ENCODE measurements around the gene YTHDC1.
"Not testable (repeated sequence)": the region's sequence is repeated elsewhere in the genome, so short reads cannot be mapped to it uniquely, and the experiment has no call there.

Gene YTHDC1

DNA sequence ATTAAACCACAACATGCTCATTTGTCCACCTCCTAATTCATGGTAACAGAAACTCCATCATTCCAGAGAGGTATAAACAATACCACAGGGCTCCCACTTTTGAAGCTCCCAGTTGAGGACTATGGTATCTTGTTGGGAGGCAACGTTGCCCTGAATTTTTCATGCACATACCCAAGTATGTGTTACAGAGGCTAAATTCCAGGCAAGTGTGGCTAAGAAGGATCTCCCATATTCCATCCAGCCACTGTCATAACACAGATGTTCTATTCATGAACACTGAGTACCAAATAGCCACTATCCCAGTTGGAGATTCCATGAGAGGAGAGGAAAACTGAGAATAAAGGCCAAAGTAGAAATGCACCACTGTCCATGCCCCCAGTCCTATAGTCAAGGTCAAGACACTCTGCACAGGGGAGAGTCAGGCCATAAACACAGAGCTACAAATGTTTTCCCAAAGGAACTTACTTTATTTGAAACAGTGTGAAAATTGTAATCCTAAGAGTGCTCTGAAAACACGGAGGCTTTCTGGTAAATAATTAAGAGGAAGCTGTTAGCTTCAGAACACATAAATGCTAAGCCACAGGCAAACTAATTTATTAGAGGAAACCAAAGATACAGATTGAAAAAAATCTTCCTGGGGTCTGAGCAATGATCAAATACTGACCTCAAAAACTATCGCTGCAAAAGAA, 62.0 kb downstream of the YTHDC1 start:
- DNase-seq, result no peak

DNA sequence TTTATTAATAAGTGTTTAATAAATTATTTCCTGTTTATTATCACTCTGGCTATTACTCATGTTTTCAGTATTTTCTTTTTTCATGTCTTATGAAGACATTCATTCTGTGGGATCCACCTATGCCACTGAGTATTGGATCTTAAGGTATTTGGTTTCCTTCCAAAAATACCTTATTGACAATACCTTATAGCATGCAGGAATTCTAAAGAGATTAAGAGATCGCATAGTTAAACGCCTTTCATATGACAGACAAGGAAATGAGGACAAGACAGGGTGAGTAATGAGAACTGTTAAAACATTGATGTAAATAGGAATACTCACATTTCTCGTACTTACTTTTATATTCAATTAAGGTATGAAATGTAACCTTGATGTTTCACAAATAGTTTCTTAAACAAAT, 66.2 kb downstream of the YTHDC1 start:
- no peak for DNase-seq

DNA sequence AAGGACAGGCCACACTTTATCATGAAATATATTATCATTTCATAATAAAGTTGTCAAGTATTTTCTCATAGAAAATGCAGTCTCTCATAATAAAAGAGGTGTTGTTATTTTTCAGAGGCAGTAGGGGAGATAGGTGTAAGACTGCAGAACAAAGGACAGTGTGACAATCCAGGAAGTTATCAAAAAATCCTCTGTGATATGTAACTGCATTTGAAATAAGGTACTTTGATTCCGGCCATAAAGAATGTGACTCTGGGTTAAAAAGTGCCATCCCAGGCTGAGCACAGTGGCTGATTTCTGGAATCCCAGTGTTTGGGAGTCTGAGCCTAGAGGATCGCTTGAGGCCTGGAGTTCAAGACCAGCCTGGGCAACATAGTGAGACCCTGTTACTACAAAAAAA, 66.8 kb downstream of the YTHDC1 start:
- no peak for DNase-seq

DNA sequence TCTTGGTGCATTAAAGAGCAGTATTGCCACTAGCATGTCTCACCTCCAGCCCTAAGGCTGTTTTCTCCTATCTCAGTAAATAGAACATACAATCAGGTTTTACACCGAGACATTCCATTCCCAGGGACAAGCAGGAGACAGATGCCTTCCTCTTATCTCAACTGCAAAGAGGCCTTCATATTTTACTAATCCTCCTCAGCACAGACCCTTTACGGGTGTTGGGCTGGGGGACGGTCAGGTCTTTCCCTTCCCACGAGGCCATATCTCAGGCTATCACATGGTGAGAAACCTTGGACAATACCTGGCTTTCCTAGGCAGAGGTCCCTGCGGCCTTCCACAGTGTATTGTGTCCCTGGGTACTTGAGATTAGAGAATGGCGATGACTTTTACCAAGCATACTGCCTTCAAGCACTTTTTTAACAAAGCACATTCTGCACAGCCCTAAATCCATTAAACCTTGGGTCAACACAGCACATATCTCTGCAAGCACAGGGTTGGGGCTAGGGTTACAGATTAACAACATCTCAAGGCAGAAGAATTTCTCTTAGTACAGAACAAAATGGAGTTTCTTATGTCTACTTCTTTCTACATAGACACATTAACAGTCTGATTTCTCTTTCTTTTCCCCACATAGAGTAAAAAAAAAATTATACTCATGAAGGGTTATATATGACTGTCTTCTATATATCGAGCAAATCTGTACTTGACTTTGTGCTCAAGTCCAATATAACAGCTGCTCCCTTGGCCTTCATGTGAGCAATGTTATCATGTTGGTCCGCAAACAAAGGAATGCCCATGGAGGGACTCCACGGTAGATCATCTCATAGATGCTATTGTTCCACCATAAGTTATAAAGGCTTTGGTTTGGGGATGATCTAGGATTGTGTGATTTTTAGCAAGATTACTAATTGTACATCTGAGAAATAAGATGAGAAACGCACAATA, 67.8 kb downstream of the YTHDC1 start:
- not testable (repeated sequence) for DNase-seq

DNA sequence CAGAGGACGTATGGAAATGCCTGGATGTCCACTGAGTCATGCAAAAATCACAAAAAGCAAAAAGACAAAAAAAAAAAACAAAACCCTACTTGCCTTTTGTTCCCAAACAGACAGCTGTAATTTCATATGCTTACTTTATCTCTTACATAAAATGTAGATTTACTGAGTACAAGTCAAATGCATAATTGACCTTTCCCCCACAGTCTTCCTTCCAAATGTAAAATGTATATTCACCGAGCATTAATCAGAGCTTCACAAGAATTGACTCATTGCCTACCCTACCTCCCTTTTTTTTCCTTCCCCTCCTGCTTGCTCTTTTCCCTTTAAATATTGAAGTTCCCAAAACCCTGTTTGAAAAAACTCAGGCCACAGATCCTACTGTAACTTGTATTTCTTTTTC, 71.9 kb downstream of the YTHDC1 start:
- DNase-seq, result no peak

DNA sequence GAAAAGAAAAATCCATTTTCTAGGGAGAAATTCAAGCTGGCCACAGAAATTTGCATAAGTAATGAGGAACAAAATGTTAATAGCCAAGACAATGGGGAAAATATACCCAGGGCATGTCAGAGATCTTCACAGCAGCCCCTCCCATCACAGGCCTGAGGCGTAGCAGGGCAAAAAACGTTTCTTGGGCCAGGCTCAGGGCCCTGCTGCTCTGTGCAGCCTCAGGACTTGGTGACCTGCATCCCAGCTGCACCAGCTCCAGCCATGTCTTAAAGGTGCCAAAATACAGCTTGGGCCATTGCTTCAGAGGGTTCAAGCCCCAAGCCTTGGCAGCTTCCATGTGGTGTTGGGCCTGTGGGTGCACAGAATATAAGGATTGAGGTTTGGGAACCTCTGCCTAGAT, 72.3 kb downstream of the YTHDC1 start:
- DNase-seq, result no peak

DNA sequence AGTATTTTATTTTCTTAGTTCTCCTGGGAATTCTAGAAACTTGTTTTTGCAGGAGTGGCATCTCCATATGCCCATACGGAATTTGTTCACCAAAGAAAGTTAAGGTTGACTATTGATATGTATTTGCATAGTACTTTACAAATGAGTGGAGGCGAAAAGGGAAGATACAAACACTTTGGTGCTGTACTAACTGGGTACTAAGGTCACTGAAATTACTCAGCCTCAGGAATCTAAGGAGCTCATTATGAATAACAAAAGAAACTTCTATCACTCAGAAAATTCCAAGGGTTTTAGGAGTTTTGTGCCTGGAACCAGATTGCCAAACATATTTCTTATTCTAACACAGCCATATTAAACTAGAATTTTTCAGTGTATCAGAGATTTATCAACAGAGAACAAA, 77.0 kb downstream of the YTHDC1 start:
- no peak for DNase-seq

DNA sequence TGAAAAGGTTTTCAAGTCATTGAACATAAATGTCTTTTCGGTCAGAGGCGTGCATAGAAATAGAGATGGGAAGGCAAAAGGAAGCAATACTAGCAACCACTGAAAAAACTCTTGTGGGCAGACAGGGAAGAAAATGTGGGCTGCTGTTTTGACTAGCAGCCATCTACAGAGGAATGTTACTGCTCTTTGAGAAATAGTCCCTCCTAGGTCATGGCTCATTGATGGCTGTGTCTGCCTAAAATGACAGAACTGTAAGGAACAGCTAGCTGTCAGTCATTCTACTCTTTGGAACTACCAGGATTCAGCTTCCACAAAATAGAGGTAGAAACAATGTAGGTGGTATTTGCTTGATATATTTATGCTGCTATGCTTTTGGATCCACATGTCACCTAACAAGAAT, 77.5 kb downstream of the YTHDC1 start:
- no peak for DNase-seq

DNA sequence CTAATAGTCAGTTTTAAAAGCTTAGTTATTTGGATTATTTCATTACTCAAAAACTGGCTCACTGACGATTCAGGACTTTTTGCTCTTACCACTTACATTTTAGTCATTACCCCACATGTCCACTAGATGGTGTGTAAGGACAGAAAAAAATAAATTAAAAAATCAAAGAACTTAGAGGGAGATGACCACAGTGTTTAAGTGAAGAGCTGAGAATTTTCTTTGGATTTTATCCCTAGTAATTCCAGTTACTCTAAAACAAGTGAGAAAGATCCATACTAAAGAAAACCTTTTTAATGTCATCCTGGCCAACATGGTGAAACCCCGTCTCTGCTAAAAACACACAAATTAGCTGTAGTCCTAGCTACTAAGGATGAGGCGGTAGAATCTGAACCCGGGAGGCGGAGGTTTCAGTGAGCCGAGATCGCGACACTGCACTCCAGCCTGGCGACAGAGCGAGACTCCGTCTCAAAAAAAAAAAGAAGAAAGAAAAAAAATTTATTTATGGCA, 78.0 kb downstream of the YTHDC1 start:
- peak; percentile 1 for DNase-seq

DNA sequence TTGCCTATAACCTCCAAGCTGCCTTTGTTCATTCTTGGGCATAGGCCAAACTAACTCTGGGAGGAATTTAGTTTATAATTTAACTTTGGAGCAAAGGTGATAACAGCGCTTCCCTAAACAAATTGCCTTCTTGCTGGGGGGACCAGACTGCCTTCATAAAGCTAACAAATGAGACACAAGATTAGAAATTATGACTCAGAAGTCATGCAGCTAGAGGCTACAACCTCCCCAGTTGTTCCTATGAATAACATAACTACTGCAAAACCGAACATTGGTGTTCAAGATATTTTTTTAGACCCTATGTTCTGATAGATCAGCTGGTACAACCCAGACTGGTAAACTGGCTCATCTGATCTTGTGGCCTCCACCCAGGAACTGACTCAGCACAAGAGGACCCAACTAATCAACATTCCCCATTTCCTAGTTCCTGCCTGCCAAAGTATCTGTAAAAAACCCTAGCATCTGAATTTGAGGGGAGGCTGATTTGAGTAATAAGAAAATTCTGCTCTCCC, 82.4 kb downstream of the YTHDC1 start:
- DNase-seq, result no peak

DNA sequence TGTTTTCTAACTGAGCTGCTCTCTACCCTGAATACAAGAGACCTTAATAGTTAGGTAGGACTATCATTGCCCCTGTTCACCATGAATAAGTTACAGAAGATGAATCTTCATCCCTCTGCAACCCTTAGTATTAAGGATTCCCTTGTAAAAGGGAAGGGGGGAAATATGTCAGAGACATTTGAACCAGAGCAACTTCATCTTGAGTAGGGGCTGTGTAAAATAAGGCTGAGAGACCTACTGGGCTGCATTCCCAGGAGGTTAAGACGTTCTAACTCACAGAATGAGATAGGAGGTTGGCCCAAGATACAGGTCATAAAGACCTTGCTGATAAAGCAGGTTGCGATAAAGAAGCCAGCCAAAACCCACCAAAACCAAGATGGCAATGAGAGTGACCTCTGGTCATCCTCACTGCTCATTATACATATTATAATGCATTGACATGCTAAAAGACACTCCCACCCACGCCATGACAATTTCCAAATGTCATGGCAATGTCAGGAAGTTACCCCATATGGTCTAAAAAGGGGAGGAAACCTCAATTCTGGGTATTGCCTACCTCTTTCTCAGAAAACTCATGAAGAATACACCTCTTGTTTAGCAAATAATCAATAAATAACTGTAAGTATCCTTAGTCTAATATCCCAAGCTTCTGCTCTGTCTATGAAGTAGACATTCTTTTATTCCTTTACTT, 84.9 kb downstream of the YTHDC1 start:
- DNase-seq, result no peak
